ENCODE results near the gene NOMO2. TPM values are rescaled to one million over a fixed set of nuclear protein-coding genes. Genes with fewer than 3 reads are reported as not detected.
"Not testable (repeated sequence)": the region's sequence is repeated elsewhere in the genome, so short reads cannot be mapped to it uniquely, and the experiment has no call there.

The NOMO2 gene
- total RNA-seq, 1 experiment from 2014 or later = 145 TPM

- not testable (repeated sequence) for H3K9me3 ChIP-seq (replicated peaks); H3K27ac ChIP-seq; H3K27me3 ChIP-seq (replicated peaks); H3K4me3 ChIP-seq; DNase-seq (ENCODE audit: low read depth in 1 of 2, low spot score in 2 of 2); H3K4me1 ChIP-seq (replicated peaks); H3K36me3 ChIP-seq
Observed at GRCh38 chr16:18553671-18554070, 8.2 kb downstream of the NOMO2 start.

- H3K9me3 ChIP-seq (replicated peaks); H3K4me1 ChIP-seq (replicated peaks); H3K27me3 ChIP-seq (replicated peaks); H3K4me3 ChIP-seq; H3K36me3 ChIP-seq; H3K27ac ChIP-seq; DNase-seq (ENCODE audit: low read depth in 1 of 2, low spot score in 2 of 2): not testable (repeated sequence)
Observed at GRCh38 chr16:18547382-18547781, 14.5 kb downstream of the NOMO2 start.

- not testable (repeated sequence) for H3K36me3 ChIP-seq; H3K27ac ChIP-seq; H3K9me3 ChIP-seq (replicated peaks); H3K27me3 ChIP-seq (replicated peaks); H3K4me3 ChIP-seq; DNase-seq (ENCODE audit: low read depth in 1 of 2, low spot score in 2 of 2); H3K4me1 ChIP-seq (replicated peaks)
Observed at GRCh38 chr16:18546853-18547252, 15.0 kb downstream of the NOMO2 start.

- not testable (repeated sequence) for H3K4me3 ChIP-seq
Observed at GRCh38 chr16:18544232-18545081, 17.4 kb downstream of the NOMO2 start.

GRCh38 chr16:18541912-18542311 lies 20.0 kb downstream of the NOMO2 start:
- DNase-seq (ENCODE audit: low read depth in 1 of 2, low spot score in 2 of 2); H3K9me3 ChIP-seq (replicated peaks); H3K27ac ChIP-seq; H3K27me3 ChIP-seq (replicated peaks); H3K4me1 ChIP-seq (replicated peaks); H3K36me3 ChIP-seq; H3K4me3 ChIP-seq: not testable (repeated sequence)

More at GRCh38 chr16:18544232-18545081, 17.4 kb downstream of the NOMO2 start:
- H3K9me3 ChIP-seq (replicated peaks); H3K36me3 ChIP-seq; DNase-seq (ENCODE audit: low read depth in 1 of 2, low spot score in 2 of 2); H3K4me1 ChIP-seq (replicated peaks); H3K27ac ChIP-seq; H3K27me3 ChIP-seq (replicated peaks): not testable (repeated sequence)

GRCh38 chr16:18537004-18537403 lies 24.9 kb downstream of the NOMO2 start:
- not testable (repeated sequence) for H3K9me3 ChIP-seq (replicated peaks); H3K4me3 ChIP-seq; H3K36me3 ChIP-seq; H3K27me3 ChIP-seq (replicated peaks); H3K4me1 ChIP-seq (replicated peaks); H3K27ac ChIP-seq; DNase-seq (ENCODE audit: low read depth in 1 of 2, low spot score in 2 of 2)

GRCh38 chr16:18535519-18536168 lies 26.3 kb downstream of the NOMO2 start:
- not testable (repeated sequence) for H3K4me1 ChIP-seq (replicated peaks); H3K27me3 ChIP-seq (replicated peaks); H3K4me3 ChIP-seq; DNase-seq (ENCODE audit: low read depth in 1 of 2, low spot score in 2 of 2); H3K9me3 ChIP-seq (replicated peaks); H3K36me3 ChIP-seq; H3K27ac ChIP-seq

- not testable (repeated sequence) for DNase-seq (ENCODE audit: low read depth in 1 of 2, low spot score in 2 of 2); H3K27ac ChIP-seq; H3K4me3 ChIP-seq; H3K4me1 ChIP-seq (replicated peaks); H3K36me3 ChIP-seq; H3K9me3 ChIP-seq (replicated peaks); H3K27me3 ChIP-seq (replicated peaks)
Observed at GRCh38 chr16:18534308-18534707, 27.6 kb downstream of the NOMO2 start.

- H3K27ac ChIP-seq; H3K36me3 ChIP-seq; H3K4me3 ChIP-seq; H3K27me3 ChIP-seq (replicated peaks); DNase-seq (ENCODE audit: low read depth in 1 of 2, low spot score in 2 of 2); H3K4me1 ChIP-seq (replicated peaks); H3K9me3 ChIP-seq (replicated peaks): not testable (repeated sequence)
Observed at GRCh38 chr16:18531323-18531722, 30.6 kb downstream of the NOMO2 start.

- not testable (repeated sequence) for H3K27me3 ChIP-seq (replicated peaks); H3K4me3 ChIP-seq; H3K36me3 ChIP-seq; H3K9me3 ChIP-seq (replicated peaks); H3K27ac ChIP-seq; DNase-seq (ENCODE audit: low read depth in 1 of 2, low spot score in 2 of 2); H3K4me1 ChIP-seq (replicated peaks)
Observed at GRCh38 chr16:18530329-18530728, 31.6 kb downstream of the NOMO2 start.

GRCh38 chr16:18526547-18526946 lies 35.4 kb downstream of the NOMO2 start:
- not testable (repeated sequence) for H3K4me1 ChIP-seq (replicated peaks); H3K4me3 ChIP-seq; DNase-seq (ENCODE audit: low read depth in 1 of 2, low spot score in 2 of 2); H3K36me3 ChIP-seq; H3K9me3 ChIP-seq (replicated peaks); H3K27me3 ChIP-seq (replicated peaks); H3K27ac ChIP-seq

- not testable (repeated sequence) for H3K4me3 ChIP-seq; H3K4me1 ChIP-seq (replicated peaks); H3K36me3 ChIP-seq; H3K27ac ChIP-seq; H3K9me3 ChIP-seq (replicated peaks); DNase-seq (ENCODE audit: low read depth in 1 of 2, low spot score in 2 of 2); H3K27me3 ChIP-seq (replicated peaks)
Observed at GRCh38 chr16:18525882-18526482, 35.9 kb downstream of the NOMO2 start.

- not testable (repeated sequence) for H3K36me3 ChIP-seq; H3K4me1 ChIP-seq (replicated peaks); H3K4me3 ChIP-seq; H3K9me3 ChIP-seq (replicated peaks); H3K27me3 ChIP-seq (replicated peaks); H3K27ac ChIP-seq; DNase-seq (ENCODE audit: low read depth in 1 of 2, low spot score in 2 of 2)
Observed at GRCh38 chr16:18522637-18523036, 39.3 kb downstream of the NOMO2 start.

- H3K27ac ChIP-seq; H3K27me3 ChIP-seq (replicated peaks); H3K4me3 ChIP-seq; H3K36me3 ChIP-seq; H3K4me1 ChIP-seq (replicated peaks); DNase-seq (ENCODE audit: low read depth in 1 of 2, low spot score in 2 of 2); H3K9me3 ChIP-seq (replicated peaks): not testable (repeated sequence)
Observed at GRCh38 chr16:18521445-18522181, 40.3 kb downstream of the NOMO2 start.
